Loucy (cell line): Measurements from ENCODE around the gene SP3.

ENCODE experiments used
- EZH2phosphoT487 ChIP-seq: fragments of 200-600 bp; IDR thresholded peaks from 2 replicates; pipeline ENCODE4 v1.6.1; 2018; ENCODE audit warnings: antibody characterized with exemption, mild to moderate bottlenecking, moderate library complexity, borderline replicate concordance
- TF ChIP-seq, protein P1 (sequence below): fragments of 200-600 bp; sonication (generic); conservative IDR thresholded peaks from 2 replicates; pipeline ENCODE4 v1.5.1; 2014; ENCODE audit warnings: mild to moderate bottlenecking, antibody characterized with exemption, low read length

DNA sequence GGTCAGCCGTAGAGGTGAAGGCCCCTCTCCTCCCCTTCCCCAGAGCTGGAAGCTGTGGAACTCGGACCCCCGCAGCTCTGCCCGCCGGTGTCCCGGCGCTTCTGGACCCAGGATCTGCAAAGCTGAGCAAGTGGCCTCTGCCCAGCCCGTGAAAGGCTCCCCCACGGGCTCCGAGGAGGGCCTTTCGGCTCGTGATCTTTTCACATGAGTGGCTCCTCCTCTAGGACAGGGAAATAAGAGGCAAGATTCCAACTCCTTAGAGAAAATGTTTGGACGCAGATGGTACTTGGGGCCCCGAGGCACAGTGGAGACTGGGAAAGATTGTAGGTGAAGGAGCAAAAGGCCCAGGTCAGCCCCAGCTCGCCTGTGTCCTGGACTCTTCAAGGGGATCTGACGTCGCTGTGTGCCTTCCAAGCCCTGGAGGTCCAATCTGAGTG, 48.2 kb upstream of the SP3 start:
- TF ChIP-seq, protein P1, sequence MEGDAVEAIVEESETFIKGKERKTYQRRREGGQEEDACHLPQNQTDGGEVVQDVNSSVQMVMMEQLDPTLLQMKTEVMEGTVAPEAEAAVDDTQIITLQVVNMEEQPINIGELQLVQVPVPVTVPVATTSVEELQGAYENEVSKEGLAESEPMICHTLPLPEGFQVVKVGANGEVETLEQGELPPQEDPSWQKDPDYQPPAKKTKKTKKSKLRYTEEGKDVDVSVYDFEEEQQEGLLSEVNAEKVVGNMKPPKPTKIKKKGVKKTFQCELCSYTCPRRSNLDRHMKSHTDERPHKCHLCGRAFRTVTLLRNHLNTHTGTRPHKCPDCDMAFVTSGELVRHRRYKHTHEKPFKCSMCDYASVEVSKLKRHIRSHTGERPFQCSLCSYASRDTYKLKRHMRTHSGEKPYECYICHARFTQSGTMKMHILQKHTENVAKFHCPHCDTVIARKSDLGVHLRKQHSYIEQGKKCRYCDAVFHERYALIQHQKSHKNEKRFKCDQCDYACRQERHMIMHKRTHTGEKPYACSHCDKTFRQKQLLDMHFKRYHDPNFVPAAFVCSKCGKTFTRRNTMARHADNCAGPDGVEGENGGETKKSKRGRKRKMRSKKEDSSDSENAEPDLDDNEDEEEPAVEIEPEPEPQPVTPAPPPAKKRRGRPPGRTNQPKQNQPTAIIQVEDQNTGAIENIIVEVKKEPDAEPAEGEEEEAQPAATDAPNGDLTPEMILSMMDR: no peak
- TF ChIP-seq EZH2phosphoT487: no peak
